CD4-positive, CD25-positive, alpha-beta regulatory T cell (primary cell): Measurements from ENCODE around the gene TEX10. TPM values are rescaled to one million over a fixed set of nuclear protein-coding genes. Genes with fewer than 3 reads are reported as not detected.

Source experiments
- ATAC-seq, 2 donors: fragments of 150-1000 bp; cut with Tn5 transposase; one replicate each; pipeline ENCODE4 v1.10.0; 2021; ENCODE audit warnings: low read depth in 2 of 2, moderate number of reproducible peaks in 2 of 2, moderate library complexity in 1 of 2
- DNase-seq, 3 donors: peaks; one replicate each; pipeline versions ENCODE4 v3.0.0 to v3.0.0-alpha.2; 2012 to 2022; ENCODE audit warnings: mixed read lengths in 1 of 3
- H3K27ac ChIP-seq: one replicate; pipeline ENCODE4 v1.7.0; 2013; ENCODE audit warnings: mild to moderate bottlenecking, low read length; ENCODE audit not compliant: insufficient read depth, poor library complexity, severe bottlenecking
- H3K27me3 ChIP-seq: one replicate; pipeline ENCODE4 v1.7.0; 2013; ENCODE audit warnings: low read length; ENCODE audit not compliant: control insufficient read depth, insufficient read depth
- H3K36me3 ChIP-seq: one replicate; pipeline ENCODE4 v1.7.0; 2013; ENCODE audit warnings: mild to moderate bottlenecking, low read length, moderate library complexity; ENCODE audit not compliant: control insufficient read depth, insufficient read depth
- H3K4me1 ChIP-seq: 2 replicates; pipeline ENCODE4 v1.7.0; 2013; ENCODE audit warnings: mild to moderate bottlenecking, low read length; ENCODE audit not compliant: insufficient read depth, control insufficient read depth, poor library complexity, severe bottlenecking
- H3K4me3 ChIP-seq: one replicate; pipeline ENCODE4 v1.7.0; 2013; ENCODE audit warnings: low read depth, mild to moderate bottlenecking, low read length, moderate library complexity
- H3K9me3 ChIP-seq, 2 experiments: 1 replicate in 1 of 2; 2 replicates in 1 of 2; pipeline ENCODE4 v1.7.0; 2013; ENCODE audit warnings: low read length in 2 of 2, mild to moderate bottlenecking in 1 of 2, moderate library complexity in 1 of 2; ENCODE audit not compliant: control insufficient read depth in 2 of 2
- H3K27ac Mint-ChIP-seq, 3 donors: one replicate each; pipeline ENCODE4 v1.8.0; 2020 to 2022; ENCODE audit warnings: mild to moderate bottlenecking in 3 of 3, mixed read lengths in 3 of 3, moderate library complexity in 2 of 3
- H3K27me3 Mint-ChIP-seq: one replicate; pipeline ENCODE4 v1.8.0; 2022; ENCODE audit warnings: mild to moderate bottlenecking, mixed read lengths
- H3K36me3 Mint-ChIP-seq: one replicate; pipeline ENCODE4 v1.8.0; 2020; ENCODE audit warnings: mixed read lengths
- H3K4me1 Mint-ChIP-seq, 4 donors: one replicate each; pipeline ENCODE4 v1.8.0; 2020 to 2022; ENCODE audit warnings: mixed read lengths in 4 of 4, mild to moderate bottlenecking in 1 of 4
- H3K4me3 Mint-ChIP-seq, 4 donors: one replicate each; pipeline ENCODE4 v1.8.0; 2020 to 2022; ENCODE audit warnings: mild to moderate bottlenecking in 4 of 4, mixed read lengths in 4 of 4, moderate library complexity in 3 of 4
- H3K9me3 Mint-ChIP-seq, 7 donors: one replicate each; pipeline ENCODE4 v1.8.0; 2020 to 2022; ENCODE audit warnings: mixed read lengths in 7 of 7, mild to moderate bottlenecking in 3 of 7, moderate library complexity in 2 of 7
- polyA plus RNA-seq, 4 donors: library from polyadenylated mRNA; unstranded; fragments of 300-500 nt; fragmentation: Illumina TruSeq; gene quantifications; one replicate each; pipeline ENCODE4 v1.2.3, GENCODE V29; 2021
- total RNA-seq: library from RNA; stranded (reverse); gene quantifications from one replicate; pipeline ENCODE4 v1.2.3, GENCODE V29; 2022

TEX10 gene
- total and polyA plus RNA-seq, 5 donors from 2014 or later, result 13.7 to 23.9 (median 18.9) TPM

- H3K4me3 Mint-ChIP-seq, result no peak overlapping the region
- no peaks in the 10 kb centered on the region for H3K9me3 Mint-ChIP-seq
- peaks cover 62% of the 10 kb centered on the region for H3K36me3 Mint-ChIP-seq
- no peak for ATAC-seq
- Histone ChIP-seq H3K36me3 (peaks cover 74% of the 10 kb centered on the region), H3K27ac (no peak overlapping the region), H3K4me3 (no peak overlapping the region), H3K9me3 (no peaks in the 10 kb centered on the region), H3K4me1 (no peaks in the 10 kb centered on the region), H3K27me3 (no peaks in the 10 kb centered on the region)
- H3K27me3 Mint-ChIP-seq, result no peaks in the 10 kb centered on the region
- no peak for DNase-seq
- no peak overlapping the region for H3K27ac Mint-ChIP-seq
- peaks cover 0 to 6% (median 4%) of the 10 kb centered on the region in 4 donors for H3K4me1 Mint-ChIP-seq
Measured at GRCh38 chr9:100294806-100295205, 57.9 kb downstream of the TEX10 start.

- ATAC-seq, result no peak
- H3K27ac Mint-ChIP-seq, result peak overlapping the region in 1 of 3 donors; percentile 49
Measured at GRCh38 chr9:100294341-100294740, 58.4 kb downstream of the TEX10 start.

DNA sequence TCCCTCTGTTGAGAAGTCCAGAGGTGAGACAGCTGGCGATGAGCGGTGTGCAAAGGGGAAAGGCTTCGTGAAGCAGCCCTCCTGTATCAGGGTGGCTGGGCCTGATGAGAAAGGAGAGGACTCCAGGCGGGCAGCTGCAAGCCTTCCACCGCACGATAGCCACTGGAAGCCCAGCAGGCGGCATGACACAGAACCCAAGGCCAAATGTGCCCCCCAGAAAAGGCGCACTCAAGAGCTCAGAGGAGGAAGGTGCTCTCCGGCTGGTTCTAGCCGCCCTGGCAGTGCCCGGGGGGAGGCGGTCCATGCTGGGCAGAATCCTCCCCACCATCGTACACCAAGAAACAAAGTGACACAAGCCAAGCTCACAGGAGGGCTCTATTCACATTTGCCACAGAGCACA is 60.3 kb downstream of the TEX10 start:
- Histone ChIP-seq H3K27ac (no peak overlapping the region), H3K27me3 (no peaks in the 10 kb centered on the region), H3K4me3 (no peak overlapping the region), H3K36me3 (peaks cover 70% of the 10 kb centered on the region), H3K4me1 (no peaks in the 10 kb centered on the region), H3K9me3 (peaks cover 0 to 2% of the 10 kb centered on the region in 2 experiments)
- Mint-ChIP-seq H3K27ac (no peak overlapping the region), H3K4me3 (no peak overlapping the region), H3K36me3 (peaks cover 68% of the 10 kb centered on the region), H3K4me1 (peaks cover 0 to 6% (median 0%) of the 10 kb centered on the region in 4 donors), H3K27me3 (no peaks in the 10 kb centered on the region), H3K9me3 (peaks cover 0 to 10% (median 3%) of the 10 kb centered on the region in 7 donors)
- DNase-seq (no peak), ATAC-seq (no peak)

More at GRCh38 chr9:100294341-100294740, 58.4 kb downstream of the TEX10 start:
- Mint-ChIP-seq H3K36me3 (peaks cover 63% of the 10 kb centered on the region), H3K27me3 (no peaks in the 10 kb centered on the region), H3K4me3 (no peak overlapping the region), H3K9me3 (peaks cover 0 to 5% (median 0%) of the 10 kb centered on the region in 7 donors), H3K4me1 (peaks cover 0 to 6% (median 1%) of the 10 kb centered on the region in 4 donors)
- Histone ChIP-seq H3K36me3 (peaks cover 73% of the 10 kb centered on the region), H3K4me3 (no peak overlapping the region), H3K27me3 (no peaks in the 10 kb centered on the region), H3K27ac (no peak overlapping the region), H3K4me1 (no peaks in the 10 kb centered on the region), H3K9me3 (no peaks in the 10 kb centered on the region)
- DNase-seq, result no peak

DNA sequence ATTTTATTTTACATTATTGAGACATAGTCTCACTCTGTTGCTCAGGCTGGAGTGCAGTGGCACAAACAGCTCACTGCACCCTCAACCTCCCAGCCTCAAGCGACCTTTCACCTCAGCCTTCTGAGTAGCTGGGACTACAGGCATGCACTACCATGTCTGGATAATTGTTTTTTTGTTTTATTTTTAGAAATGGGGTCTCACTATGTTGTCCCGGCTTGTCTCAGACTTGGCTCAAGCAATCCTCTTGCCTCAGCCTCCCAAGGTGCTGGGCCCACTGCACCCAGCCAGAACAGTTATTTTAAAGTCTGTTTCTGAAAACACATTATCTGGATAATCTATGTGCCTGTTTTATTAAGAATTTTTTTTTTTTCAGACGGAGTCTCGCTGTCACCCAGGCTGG is 62.0 kb downstream of the TEX10 start:
- H3K4me3 Mint-ChIP-seq, result no peak overlapping the region
- Histone ChIP-seq H3K27ac (no peak overlapping the region), H3K9me3 (peaks cover 0 to 2% of the 10 kb centered on the region in 2 experiments), H3K4me1 (no peaks in the 10 kb centered on the region), H3K27me3 (no peaks in the 10 kb centered on the region), H3K4me3 (no peak overlapping the region), H3K36me3 (peaks cover 67% of the 10 kb centered on the region)
- H3K9me3 Mint-ChIP-seq, result peaks cover 0 to 10% (median 3%) of the 10 kb centered on the region in 7 donors
- DNase-seq (no peak), ATAC-seq (no peak)
- no peak overlapping the region for H3K27ac Mint-ChIP-seq
- H3K4me1 Mint-ChIP-seq, result peaks cover 0 to 3% (median 0%) of the 10 kb centered on the region in 4 donors
- no peaks in the 10 kb centered on the region for H3K27me3 Mint-ChIP-seq
- peaks cover 74% of the 10 kb centered on the region for H3K36me3 Mint-ChIP-seq

GRCh38 chr9:100287186-100287585 is 65.6 kb downstream of the TEX10 start:
- ATAC-seq, result no peak
- Mint-ChIP-seq H3K27me3 (no peaks in the 10 kb centered on the region), H3K4me1 (peaks cover 0 to 4% (median under 1%) of the 10 kb centered on the region in 4 donors), H3K4me3 (no peak overlapping the region), H3K36me3 (peaks cover 70% of the 10 kb centered on the region), H3K27ac (no peak overlapping the region), H3K9me3 (peaks cover 0 to 15% (median 7%) of the 10 kb centered on the region in 7 donors)
- Histone ChIP-seq H3K36me3 (peaks cover 64% of the 10 kb centered on the region), H3K4me1 (no peaks in the 10 kb centered on the region), H3K27me3 (no peaks in the 10 kb centered on the region), H3K27ac (no peak overlapping the region), H3K4me3 (no peak overlapping the region), H3K9me3 (peaks cover 0 to 2% of the 10 kb centered on the region in 2 experiments)
- DNase-seq, result no peak

- peaks cover 57% of the 10 kb centered on the region for H3K36me3 ChIP-seq
- no peak overlapping the region for H3K4me3 Mint-ChIP-seq
- H3K36me3 Mint-ChIP-seq, result peaks cover 68% of the 10 kb centered on the region
- no peak overlapping the region for H3K4me3 ChIP-seq
- ATAC-seq (no peak), DNase-seq (no peak)
- peaks cover 0 to 4% (median 0%) of the 10 kb centered on the region in 4 donors for H3K4me1 Mint-ChIP-seq
- H3K9me3 ChIP-seq, result peaks cover 0 to 2% of the 10 kb centered on the region in 2 experiments
- H3K27me3 Mint-ChIP-seq, result no peaks in the 10 kb centered on the region
- no peak overlapping the region for H3K27ac Mint-ChIP-seq
- H3K4me1 ChIP-seq, result no peaks in the 10 kb centered on the region
- H3K27ac ChIP-seq, result no peak overlapping the region
- peaks cover 0 to 15% (median 7%) of the 10 kb centered on the region in 7 donors for H3K9me3 Mint-ChIP-seq
- no peaks in the 10 kb centered on the region for H3K27me3 ChIP-seq
Measured at GRCh38 chr9:100286257-100286656, 66.5 kb downstream of the TEX10 start.

- Mint-ChIP-seq H3K36me3 (peaks cover 65% of the 10 kb centered on the region), H3K4me3 (no peak overlapping the region), H3K27me3 (no peaks in the 10 kb centered on the region), H3K9me3 (peaks cover 0 to 15% (median 7%) of the 10 kb centered on the region in 7 donors), H3K27ac (peak overlapping the region in 1 of 3 donors; percentile 45), H3K4me1 (peaks cover 0 to 4% (median 0%) of the 10 kb centered on the region in 4 donors)
- H3K4me3 ChIP-seq, result no peak overlapping the region
- peaks cover 54% of the 10 kb centered on the region for H3K36me3 ChIP-seq
- ATAC-seq, result no peak
- no peak overlapping the region for H3K27ac ChIP-seq
- no peaks in the 10 kb centered on the region for H3K27me3 ChIP-seq
- no peaks in the 10 kb centered on the region for H3K4me1 ChIP-seq
- DNase-seq, result no peak
- H3K9me3 ChIP-seq, result peaks cover 0 to 2% of the 10 kb centered on the region in 2 experiments
Measured at GRCh38 chr9:100285601-100286000, 67.1 kb downstream of the TEX10 start.

- Histone ChIP-seq H3K9me3 (peaks cover 0 to 2% of the 10 kb centered on the region in 2 experiments), H3K4me1 (no peaks in the 10 kb centered on the region), H3K27ac (no peak overlapping the region), H3K27me3 (no peaks in the 10 kb centered on the region), H3K36me3 (peaks cover 52% of the 10 kb centered on the region), H3K4me3 (no peak overlapping the region)
- H3K4me1 Mint-ChIP-seq, result peaks cover 0 to 4% (median 0%) of the 10 kb centered on the region in 4 donors
- H3K27ac Mint-ChIP-seq, result peak overlapping the region in 1 of 3 donors; percentile 45
- DNase-seq, result no peak
- no peak for ATAC-seq
- H3K36me3 Mint-ChIP-seq, result peaks cover 63% of the 10 kb centered on the region
- H3K27me3 Mint-ChIP-seq, result no peaks in the 10 kb centered on the region
- peaks cover 0 to 15% (median 7%) of the 10 kb centered on the region in 7 donors for H3K9me3 Mint-ChIP-seq
- H3K4me3 Mint-ChIP-seq, result no peak overlapping the region
Measured at GRCh38 chr9:100285080-100285479, 67.7 kb downstream of the TEX10 start.
